Measurements from ENCODE around the gene DIP2B.

The DIP2B gene

DNA sequence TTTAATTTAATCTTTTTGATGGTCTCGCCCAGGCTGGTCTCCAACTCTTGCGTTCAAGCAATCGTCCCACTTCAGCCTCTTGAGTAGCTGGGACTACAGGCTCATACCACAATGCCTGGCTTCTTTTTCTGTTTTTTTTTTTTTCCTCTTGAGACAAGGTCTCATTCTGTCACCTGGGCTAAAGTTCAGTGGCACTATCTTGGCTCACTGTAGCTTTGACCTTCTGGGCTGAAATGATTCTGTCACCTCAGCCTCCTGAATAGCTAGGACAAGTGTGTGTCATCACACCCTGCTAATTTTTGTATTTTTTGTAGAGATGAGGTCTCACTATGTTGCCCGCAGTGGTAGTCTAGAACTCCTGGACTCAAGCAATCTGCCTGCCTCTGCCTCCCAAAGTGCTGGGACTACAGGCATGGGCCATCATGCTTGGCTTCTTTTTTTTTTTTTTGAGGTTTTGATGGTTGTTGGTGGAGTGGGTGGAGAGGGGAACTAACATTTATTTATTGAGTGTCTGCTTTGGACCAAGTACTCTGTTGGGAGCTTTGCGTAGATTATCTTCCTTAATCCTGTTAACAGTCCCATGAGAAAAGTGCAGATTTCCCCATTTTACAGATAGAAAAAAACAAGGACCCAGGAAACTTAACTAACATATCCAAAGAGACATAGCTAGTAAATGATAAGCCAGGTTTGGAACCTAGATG is 102.0 kb downstream of the DIP2B start:
- no peaks in the 10 kb centered on the region for H3K27me3 ChIP-seq (ENCODE audit: low read depth, low read length)
- no peaks in the 10 kb centered on the region for H3K4me1 ChIP-seq (ENCODE audit: low read length)
- H3K36me3 ChIP-seq (replicated peaks; ENCODE audit: low read depth, low read length), result no peaks in the 10 kb centered on the region
- H3K79me2 ChIP-seq (ENCODE audit: low read length), result 0 out of 2 replicates have a peak, but pooled peaks cover 3% of the 10 kb centered on the region
- TF ChIP-seq, protein P1, sequence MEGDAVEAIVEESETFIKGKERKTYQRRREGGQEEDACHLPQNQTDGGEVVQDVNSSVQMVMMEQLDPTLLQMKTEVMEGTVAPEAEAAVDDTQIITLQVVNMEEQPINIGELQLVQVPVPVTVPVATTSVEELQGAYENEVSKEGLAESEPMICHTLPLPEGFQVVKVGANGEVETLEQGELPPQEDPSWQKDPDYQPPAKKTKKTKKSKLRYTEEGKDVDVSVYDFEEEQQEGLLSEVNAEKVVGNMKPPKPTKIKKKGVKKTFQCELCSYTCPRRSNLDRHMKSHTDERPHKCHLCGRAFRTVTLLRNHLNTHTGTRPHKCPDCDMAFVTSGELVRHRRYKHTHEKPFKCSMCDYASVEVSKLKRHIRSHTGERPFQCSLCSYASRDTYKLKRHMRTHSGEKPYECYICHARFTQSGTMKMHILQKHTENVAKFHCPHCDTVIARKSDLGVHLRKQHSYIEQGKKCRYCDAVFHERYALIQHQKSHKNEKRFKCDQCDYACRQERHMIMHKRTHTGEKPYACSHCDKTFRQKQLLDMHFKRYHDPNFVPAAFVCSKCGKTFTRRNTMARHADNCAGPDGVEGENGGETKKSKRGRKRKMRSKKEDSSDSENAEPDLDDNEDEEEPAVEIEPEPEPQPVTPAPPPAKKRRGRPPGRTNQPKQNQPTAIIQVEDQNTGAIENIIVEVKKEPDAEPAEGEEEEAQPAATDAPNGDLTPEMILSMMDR (IDR thresholded peaks at IDR 0.05; ENCODE audit: low read depth, low read length), result no peak
- TF ChIP-seq EZH2phosphoT487 (IDR thresholded peaks at IDR 0.05; ENCODE audit: low read depth), result no peak
- H3K9ac ChIP-seq (ENCODE audit: low read length), result no peak overlapping the region
- H2AFZ ChIP-seq (ENCODE audit: low read depth, low read length), result no peak overlapping the region
- H4K20me1 ChIP-seq (ENCODE audit: insufficient read depth, low read length), result no peaks in the 10 kb centered on the region; the same call in 1 of the 2 replicates
- H3K9me3 ChIP-seq (ENCODE audit: insufficient read depth, low read length), result no peaks in the 10 kb centered on the region
- H3K4me2 ChIP-seq (ENCODE audit: low read length), result no peak overlapping the region
- H3K4me3 ChIP-seq (ENCODE audit: low read length), result no peak overlapping the region
- no peak overlapping the region for H3K27ac ChIP-seq (ENCODE audit: low read length)

DNA sequence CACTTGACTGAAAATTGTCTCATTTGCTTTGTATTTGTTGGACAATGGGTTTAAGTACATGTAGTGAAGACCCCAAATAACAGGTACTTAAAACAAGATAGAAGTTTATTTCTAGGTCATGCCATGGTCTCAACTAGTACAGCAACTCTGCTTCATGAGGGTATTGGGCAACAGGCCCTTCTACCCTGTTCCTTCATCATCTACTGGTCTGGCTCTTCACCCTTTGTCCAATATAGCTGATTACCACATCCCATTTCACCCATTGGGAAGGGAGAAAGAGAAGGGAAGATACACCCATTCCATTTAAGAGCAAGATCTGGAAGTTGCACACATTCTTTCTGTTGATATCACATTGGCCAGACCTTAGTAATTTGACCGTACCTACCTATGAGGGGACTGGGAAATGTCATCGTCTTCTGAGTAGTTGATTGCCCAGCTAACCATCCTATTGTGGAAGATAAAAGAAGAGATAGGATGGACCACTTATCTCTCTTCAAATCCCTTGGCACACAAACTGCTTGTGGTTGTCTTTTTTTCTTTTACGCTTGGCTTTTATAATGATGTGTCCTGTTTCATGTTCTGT is 104.6 kb downstream of the DIP2B start:
- Histone ChIP-seq H3K27me3 (ENCODE audit: low read depth, low read length) (no peaks in the 10 kb centered on the region), H2AFZ (ENCODE audit: low read depth, low read length) (no peak overlapping the region), H3K27ac (ENCODE audit: low read length) (no peak overlapping the region), H3K4me1 (ENCODE audit: low read length) (no peaks in the 10 kb centered on the region), H3K4me3 (ENCODE audit: low read length) (no peak overlapping the region), H3K79me2 (ENCODE audit: low read length) (0 out of 2 replicates have a peak, but pooled peaks cover 3% of the 10 kb centered on the region), H3K9ac (ENCODE audit: low read length) (no peak overlapping the region), H4K20me1 (ENCODE audit: insufficient read depth, low read length) (no peaks in the 10 kb centered on the region; the same call in 1 of the 2 replicates), H3K9me3 (ENCODE audit: insufficient read depth, low read length) (no peaks in the 10 kb centered on the region), H3K4me2 (ENCODE audit: low read length) (no peak overlapping the region), H3K36me3 (replicated peaks; ENCODE audit: low read depth, low read length) (no peaks in the 10 kb centered on the region)
- TF ChIP-seq, protein P1 (IDR thresholded peaks at IDR 0.05; ENCODE audit: low read depth, low read length), result no peak
- no peak for TF ChIP-seq EZH2phosphoT487 (IDR thresholded peaks at IDR 0.05; ENCODE audit: low read depth)

DNA sequence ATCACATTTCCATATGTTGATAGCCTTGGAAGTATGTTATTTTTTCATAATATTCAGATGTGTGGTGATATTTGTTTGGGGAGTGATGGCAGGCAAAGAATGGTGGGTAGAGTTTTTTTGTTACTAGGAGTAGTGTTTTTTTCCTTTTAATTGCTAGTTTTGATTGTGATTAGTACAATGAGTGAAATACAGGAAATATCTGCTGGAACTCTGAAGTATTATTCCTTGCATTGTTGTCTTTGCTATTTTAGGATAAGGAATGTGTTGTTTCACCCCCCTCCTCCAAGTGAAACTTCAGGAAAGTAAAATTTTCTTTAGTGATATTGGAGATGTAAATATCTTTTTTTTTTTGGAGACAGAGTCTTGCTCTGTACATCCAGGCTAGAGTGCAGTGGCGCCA is 105.4 kb downstream of the DIP2B start:
- H3K4me1 ChIP-seq (ENCODE audit: low read length), result no peaks in the 10 kb centered on the region
- no peaks in the 10 kb centered on the region; the same call in 1 of the 2 replicates for H4K20me1 ChIP-seq (ENCODE audit: insufficient read depth, low read length)

More for the DNA sequence above, 105.4 kb downstream of the DIP2B start:
- Histone ChIP-seq H3K79me2 (ENCODE audit: low read length) (0 out of 2 replicates have a peak, but pooled peaks cover 3% of the 10 kb centered on the region), H3K36me3 (replicated peaks; ENCODE audit: low read depth, low read length) (no peaks in the 10 kb centered on the region), H3K9me3 (ENCODE audit: insufficient read depth, low read length) (no peaks in the 10 kb centered on the region), H3K9ac (ENCODE audit: low read length) (no peak overlapping the region), H3K4me2 (ENCODE audit: low read length) (no peak overlapping the region), H2AFZ (ENCODE audit: low read depth, low read length) (no peak overlapping the region), H3K27ac (ENCODE audit: low read length) (no peak overlapping the region), H3K27me3 (ENCODE audit: low read depth, low read length) (no peaks in the 10 kb centered on the region), H3K4me3 (ENCODE audit: low read length) (no peak overlapping the region)
- TF ChIP-seq, protein P1 (IDR thresholded peaks at IDR 0.05; ENCODE audit: low read depth, low read length), result no peak
- no peak for TF ChIP-seq EZH2phosphoT487 (IDR thresholded peaks at IDR 0.05; ENCODE audit: low read depth)

Data from OCI-LY3 (cell line).